Measurements from ENCODE around the gene RSPO4.
"Not testable (repeated sequence)": the region's sequence is repeated elsewhere in the genome, so short reads cannot be mapped to it uniquely, and the experiment has no call there.

The RSPO4 gene

DNA sequence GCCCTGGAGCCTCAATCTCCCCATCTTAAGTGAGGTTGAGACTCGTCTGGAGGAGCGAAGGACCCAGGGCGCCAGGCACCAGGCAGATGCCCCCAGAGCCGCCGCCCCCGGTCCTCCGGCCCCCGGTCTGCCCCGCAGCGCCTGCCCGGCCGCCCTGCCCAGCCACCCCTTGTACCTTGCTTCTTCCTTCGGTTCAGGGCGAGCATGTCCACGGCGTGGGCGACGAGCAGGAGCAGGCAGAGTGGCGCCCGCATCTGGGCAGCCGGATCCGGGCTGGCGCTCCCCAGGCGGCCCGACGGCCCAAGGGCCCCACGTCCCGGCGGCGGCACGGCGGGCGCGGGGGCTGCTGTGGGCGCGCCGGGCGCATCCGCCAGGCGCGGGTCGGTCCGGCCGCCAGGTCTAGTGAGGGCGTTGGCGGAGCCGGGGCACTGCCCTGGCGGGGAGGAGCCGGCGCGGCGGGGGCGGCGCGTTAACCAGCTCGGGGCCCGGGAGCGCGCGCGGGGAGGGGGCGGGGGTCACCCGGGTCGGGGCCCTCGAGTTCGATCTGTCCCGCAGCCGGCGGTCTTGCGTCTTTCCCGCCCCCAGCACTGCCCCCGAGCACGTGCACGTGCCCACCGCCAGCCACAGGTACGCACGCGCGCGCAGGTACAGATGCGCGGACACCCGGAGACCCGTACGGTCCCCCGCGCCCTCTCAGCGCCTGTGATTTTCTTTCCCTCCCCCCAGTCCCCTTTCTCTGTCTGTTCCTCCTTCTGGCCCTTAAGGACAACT is at the start of gene RSPO4:
TSS of gene RSPO4 (minus strand) at position 401 of the 771 bp plus-strand sequence. CDS start at position 254, 147 bp downstream.
- Mint-ChIP-seq H3K9me3 (no peaks in the 10 kb centered on the region), H3K4me3 (peak within 1 kb of the TSS; percentile 42), H3K36me3 (ENCODE audit: low read depth) (no peaks in the 10 kb centered on the region), H3K27me3 (ENCODE audit: low read depth) (peaks cover 44% of the 10 kb centered on the region), H3K4me1 (ENCODE audit: low read depth) (peaks cover 5% of the 10 kb centered on the region), H3K27ac (peak within 1 kb of the TSS; percentile 27)
- DNase-seq (ENCODE audit: low spot score), result no peak

DNA sequence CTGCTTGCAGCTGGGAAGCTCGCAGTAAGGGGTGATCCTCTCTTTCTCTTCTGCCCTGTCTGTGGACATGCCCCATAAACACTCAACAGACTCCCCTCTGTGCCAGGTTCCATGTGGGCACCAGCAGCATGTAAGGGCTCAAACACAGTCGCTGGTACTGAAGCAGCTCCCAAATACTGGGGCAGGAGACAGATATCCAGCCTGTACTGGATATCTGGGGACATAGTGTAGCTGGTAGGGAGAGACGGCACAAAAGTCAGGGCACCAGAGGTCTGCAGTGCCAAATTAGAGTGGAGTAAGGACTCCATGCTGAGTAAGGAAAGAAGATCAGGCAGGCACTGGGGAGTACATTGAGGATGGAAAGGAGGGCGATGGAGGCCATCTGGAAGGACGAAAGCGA is 48.3 kb upstream of the RSPO4 start:
- Mint-ChIP-seq H3K27ac (no peak overlapping the region), H3K9me3 (no peaks in the 10 kb centered on the region), H3K4me1 (ENCODE audit: low read depth) (no peaks in the 10 kb centered on the region), H3K36me3 (ENCODE audit: low read depth) (no peaks in the 10 kb centered on the region), H3K27me3 (ENCODE audit: low read depth) (no peaks in the 10 kb centered on the region), H3K4me3 (no peak overlapping the region)
- no peak for DNase-seq (ENCODE audit: low spot score)

DNA sequence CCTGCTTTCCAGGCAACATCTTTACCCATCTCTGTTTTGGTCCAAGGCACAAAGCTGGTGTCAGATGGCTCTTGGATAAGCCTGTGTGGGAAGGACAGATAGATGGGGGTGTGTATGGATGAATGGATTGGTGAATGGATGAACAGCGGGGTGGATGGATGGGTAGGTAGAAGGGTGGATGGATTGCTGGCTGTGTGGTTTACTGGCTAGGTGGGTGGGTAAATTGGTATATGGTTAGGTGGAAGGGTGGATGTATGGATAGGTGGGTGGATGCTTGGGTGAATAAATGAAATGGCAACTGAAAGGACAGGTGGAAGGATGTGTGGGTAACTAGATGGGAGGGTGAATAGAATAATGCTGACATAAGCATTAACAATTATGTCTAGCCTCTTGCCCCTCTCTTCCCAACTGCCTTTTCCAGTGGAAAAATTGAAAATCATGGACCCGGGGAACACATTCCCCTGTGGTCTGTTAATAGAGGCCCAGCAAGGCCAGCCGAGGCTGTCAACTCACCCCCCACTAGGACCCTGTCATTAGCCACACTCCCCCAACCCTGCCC is 43.8 kb upstream of the RSPO4 start:
- Mint-ChIP-seq H3K27ac (no peak overlapping the region), H3K27me3 (ENCODE audit: low read depth) (no peaks in the 10 kb centered on the region), H3K4me1 (ENCODE audit: low read depth) (no peaks in the 10 kb centered on the region), H3K9me3 (no peaks in the 10 kb centered on the region), H3K4me3 (no peak overlapping the region), H3K36me3 (ENCODE audit: low read depth) (no peaks in the 10 kb centered on the region)
- no peak for DNase-seq (ENCODE audit: low spot score)

DNA sequence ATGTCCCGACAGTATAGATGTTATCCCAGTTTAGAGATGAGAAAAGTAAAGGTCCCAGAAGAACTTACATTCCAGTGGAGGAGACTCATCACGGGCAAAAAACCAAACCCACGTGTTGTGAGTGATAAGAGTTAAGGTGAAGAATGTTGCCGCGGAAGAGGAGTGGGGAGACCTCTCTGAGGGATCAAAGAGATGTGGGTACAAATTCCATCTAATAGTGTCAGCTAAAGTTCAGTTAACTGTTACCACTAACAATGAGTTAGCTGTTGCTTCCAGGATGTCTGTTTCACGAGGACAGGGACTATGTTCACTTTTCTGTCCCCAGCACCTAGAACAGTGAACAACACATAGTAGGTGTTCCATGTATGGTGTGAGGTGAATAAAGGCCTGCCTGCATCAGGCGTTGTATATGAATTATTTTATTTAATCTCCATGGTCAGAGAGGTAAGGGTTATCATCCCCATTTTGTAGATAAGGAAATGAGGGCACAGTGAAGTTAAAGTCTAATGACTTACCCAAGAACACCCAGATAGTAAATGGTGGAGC is 39.8 kb upstream of the RSPO4 start:
- no peak for DNase-seq (ENCODE audit: low spot score)
- H3K4me1 Mint-ChIP-seq (ENCODE audit: low read depth), result no peaks in the 10 kb centered on the region
- no peaks in the 10 kb centered on the region for H3K9me3 Mint-ChIP-seq
- H3K27ac Mint-ChIP-seq, result no peak overlapping the region
- H3K27me3 Mint-ChIP-seq (ENCODE audit: low read depth), result no peaks in the 10 kb centered on the region
- H3K36me3 Mint-ChIP-seq (ENCODE audit: low read depth), result no peaks in the 10 kb centered on the region
- H3K4me3 Mint-ChIP-seq, result no peak overlapping the region

DNA sequence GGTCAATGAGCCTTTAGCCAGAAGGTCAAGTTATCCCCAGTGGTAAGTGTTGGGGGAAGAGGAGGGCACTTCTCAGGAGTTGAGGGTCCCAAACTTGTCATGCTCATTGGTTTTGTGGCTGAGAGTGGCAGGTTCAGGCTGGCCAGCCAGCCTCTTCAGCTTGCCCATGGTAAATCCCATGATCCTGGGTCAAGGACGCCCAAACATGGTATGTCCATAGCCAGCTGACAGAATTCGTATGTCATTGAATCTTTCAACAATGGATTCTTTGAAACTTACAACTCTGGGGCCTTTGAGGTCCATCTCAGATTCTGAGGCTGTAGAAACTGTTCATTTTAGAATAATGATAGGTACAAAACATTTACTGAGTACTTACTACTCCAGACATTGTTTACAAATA is 36.1 kb upstream of the RSPO4 start:
- no peak overlapping the region for H3K27ac Mint-ChIP-seq
- no peaks in the 10 kb centered on the region for H3K9me3 Mint-ChIP-seq
- H3K27me3 Mint-ChIP-seq (ENCODE audit: low read depth), result no peaks in the 10 kb centered on the region
- H3K4me1 Mint-ChIP-seq (ENCODE audit: low read depth), result no peaks in the 10 kb centered on the region
- H3K36me3 Mint-ChIP-seq (ENCODE audit: low read depth), result no peaks in the 10 kb centered on the region
- no peak overlapping the region for H3K4me3 Mint-ChIP-seq
- no peak for DNase-seq (ENCODE audit: low spot score)

DNA sequence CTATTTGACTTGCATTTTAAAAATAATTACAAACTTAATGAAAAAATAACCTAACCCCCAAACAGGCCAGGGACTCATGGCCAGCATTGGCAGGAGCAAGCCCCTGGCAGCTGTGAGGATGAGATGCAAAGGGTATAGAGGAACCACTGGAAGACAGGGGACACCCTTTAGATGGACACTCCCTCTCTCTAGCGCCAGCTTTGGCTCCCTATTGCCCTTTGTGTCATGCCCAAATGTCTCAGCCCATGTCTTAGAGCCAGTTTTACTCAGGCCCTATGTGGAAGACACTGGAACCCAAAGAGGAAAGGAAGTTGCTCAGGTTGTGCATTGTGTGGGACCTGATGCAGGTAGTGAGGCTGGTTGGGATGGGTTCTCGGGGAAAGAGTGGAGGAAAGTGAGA is 34.9 kb upstream of the RSPO4 start:
- DNase-seq (ENCODE audit: low spot score), result no peak
- Mint-ChIP-seq H3K4me1 (ENCODE audit: low read depth) (no peaks in the 10 kb centered on the region), H3K9me3 (no peaks in the 10 kb centered on the region), H3K36me3 (ENCODE audit: low read depth) (no peaks in the 10 kb centered on the region), H3K4me3 (no peak overlapping the region), H3K27ac (no peak overlapping the region), H3K27me3 (ENCODE audit: low read depth) (no peaks in the 10 kb centered on the region)

DNA sequence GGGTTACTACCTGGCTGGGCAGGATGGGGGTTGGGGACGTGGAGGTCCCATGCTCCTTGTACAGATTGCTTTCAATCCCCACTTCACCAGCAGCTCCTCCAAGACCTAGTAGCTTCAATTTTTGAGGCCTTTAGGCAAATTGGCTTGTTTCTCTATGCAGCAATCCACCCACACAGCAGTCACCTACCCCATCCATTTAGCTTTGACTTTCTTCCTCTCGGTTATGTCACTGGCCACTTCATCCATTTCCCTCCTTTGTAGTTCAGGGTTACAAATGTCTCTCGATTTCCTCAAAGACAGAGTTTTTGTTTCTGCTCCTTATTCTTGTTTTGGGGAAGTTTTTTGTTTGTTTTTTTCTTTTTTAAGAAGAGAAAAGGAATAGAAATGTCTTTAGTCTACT is 33.4 kb upstream of the RSPO4 start:
- no peak overlapping the region for H3K4me3 Mint-ChIP-seq
- H3K4me1 Mint-ChIP-seq (ENCODE audit: low read depth), result no peaks in the 10 kb centered on the region
- no peak for DNase-seq (ENCODE audit: low spot score)
- H3K27me3 Mint-ChIP-seq (ENCODE audit: low read depth), result no peaks in the 10 kb centered on the region
- no peak overlapping the region for H3K27ac Mint-ChIP-seq
- no peaks in the 10 kb centered on the region for H3K9me3 Mint-ChIP-seq
- H3K36me3 Mint-ChIP-seq (ENCODE audit: low read depth), result no peaks in the 10 kb centered on the region

DNA sequence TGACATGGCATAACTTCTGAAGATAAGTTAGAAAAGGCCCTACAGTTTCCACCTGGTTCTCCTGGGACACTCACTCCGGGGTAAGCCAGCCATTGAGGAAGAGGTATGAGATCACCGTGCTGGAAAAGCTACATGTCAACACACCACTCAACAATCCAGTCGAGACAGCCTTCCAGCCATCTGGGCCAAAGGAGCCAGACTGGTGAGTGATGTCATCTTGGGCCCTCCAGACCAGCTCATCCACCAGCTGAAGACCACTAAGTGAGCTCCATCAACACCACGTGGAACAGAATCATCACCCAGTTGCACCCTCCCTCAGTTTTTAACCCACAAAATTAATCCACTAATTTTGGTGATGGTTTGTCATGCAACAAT is 32.3 kb upstream of the RSPO4 start:
- Mint-ChIP-seq H3K27me3 (ENCODE audit: low read depth) (no peaks in the 10 kb centered on the region), H3K4me1 (ENCODE audit: low read depth) (no peaks in the 10 kb centered on the region), H3K9me3 (no peaks in the 10 kb centered on the region), H3K27ac (no peak overlapping the region), H3K36me3 (ENCODE audit: low read depth) (no peaks in the 10 kb centered on the region), H3K4me3 (no peak overlapping the region)
- DNase-seq (ENCODE audit: low spot score), result no peak

DNA sequence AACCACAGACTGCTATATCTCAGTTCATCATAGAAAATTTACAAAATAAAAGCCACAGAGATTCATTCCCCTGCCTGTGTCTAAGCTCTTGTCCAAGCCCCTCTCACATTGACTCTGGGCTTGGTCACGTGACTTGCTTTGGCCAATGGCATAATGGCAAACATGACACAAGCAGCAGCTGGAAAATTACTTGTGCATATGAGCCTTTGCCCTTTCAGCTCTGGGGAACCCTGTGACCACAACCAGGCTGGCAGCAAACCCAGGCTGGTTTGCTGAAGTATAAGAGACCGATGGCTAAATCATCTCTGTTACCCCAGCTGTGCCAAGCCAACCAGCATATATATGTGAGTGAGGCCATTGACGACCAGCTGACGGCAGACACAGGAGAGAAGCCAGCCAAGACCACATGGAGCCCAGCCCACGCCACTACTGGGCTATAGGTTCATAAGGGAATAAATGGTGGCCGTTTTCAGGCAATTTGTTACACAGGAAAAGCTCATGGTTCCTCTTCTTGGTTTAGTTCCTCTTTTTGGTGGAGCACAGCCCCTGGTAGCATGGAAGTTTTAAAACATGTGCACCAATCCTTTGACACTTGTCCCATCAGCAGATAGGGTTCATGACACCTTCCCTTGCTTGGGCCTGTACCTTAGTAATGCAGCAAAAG is 31.8 kb upstream of the RSPO4 start:
- no peak overlapping the region for H3K27ac Mint-ChIP-seq
- H3K4me3 Mint-ChIP-seq, result no peak overlapping the region
- H3K4me1 Mint-ChIP-seq (ENCODE audit: low read depth), result no peaks in the 10 kb centered on the region
- H3K36me3 Mint-ChIP-seq (ENCODE audit: low read depth), result no peaks in the 10 kb centered on the region
- H3K27me3 Mint-ChIP-seq (ENCODE audit: low read depth), result no peaks in the 10 kb centered on the region
- no peaks in the 10 kb centered on the region for H3K9me3 Mint-ChIP-seq
- no peak for DNase-seq (ENCODE audit: low spot score)

DNA sequence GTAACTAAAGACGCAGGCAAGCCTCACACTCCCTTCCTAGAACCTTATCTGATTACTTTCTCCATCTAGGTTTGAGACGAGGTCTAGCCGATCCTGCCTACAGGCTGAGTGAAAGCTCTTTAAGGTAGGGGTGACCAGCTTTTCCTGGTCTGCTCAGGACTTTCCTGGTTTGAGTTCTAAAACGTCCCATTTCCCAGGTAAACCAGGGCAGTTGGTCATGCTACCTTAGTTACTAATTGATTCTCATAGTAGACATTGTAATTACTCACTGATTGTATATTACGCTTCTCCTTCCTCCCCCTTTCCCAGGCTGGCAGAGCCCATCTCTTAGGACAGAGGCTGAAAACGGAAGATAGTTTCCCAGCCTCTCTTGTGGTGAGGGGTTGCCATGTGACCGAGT is 27.9 kb upstream of the RSPO4 start:
- DNase-seq (ENCODE audit: low spot score), result no peak

DNA sequence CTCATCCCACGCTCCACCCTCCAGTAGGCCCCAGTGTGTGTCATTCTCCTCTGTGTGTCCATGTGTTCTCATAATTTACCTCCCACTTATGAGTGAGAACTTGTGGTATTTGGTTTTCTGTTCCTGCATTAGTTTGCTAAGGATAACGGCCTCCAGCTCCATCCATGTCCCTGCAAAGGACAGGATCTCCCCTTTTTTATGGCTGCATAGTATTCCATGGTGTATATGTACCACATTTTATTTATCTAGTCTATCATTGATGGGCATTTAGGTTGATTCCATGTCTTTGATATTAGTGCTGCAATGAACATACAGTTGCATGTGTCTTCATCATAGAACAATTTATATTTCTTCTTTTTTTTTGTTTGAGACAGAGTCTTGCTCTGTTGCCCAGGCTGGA is 24.1 kb upstream of the RSPO4 start:
- H3K36me3 Mint-ChIP-seq (ENCODE audit: low read depth); H3K27me3 Mint-ChIP-seq (ENCODE audit: low read depth); H3K9me3 Mint-ChIP-seq; H3K4me1 Mint-ChIP-seq (ENCODE audit: low read depth); H3K27ac Mint-ChIP-seq; DNase-seq (ENCODE audit: low spot score); H3K4me3 Mint-ChIP-seq: not testable (repeated sequence)

More for the DNA sequence above, 27.9 kb upstream of the RSPO4 start:
- Mint-ChIP-seq H3K9me3 (no peaks in the 10 kb centered on the region), H3K36me3 (ENCODE audit: low read depth) (no peaks in the 10 kb centered on the region), H3K27me3 (ENCODE audit: low read depth) (peaks cover 4% of the 10 kb centered on the region), H3K4me1 (ENCODE audit: low read depth) (no peaks in the 10 kb centered on the region), H3K27ac (no peak overlapping the region), H3K4me3 (no peak overlapping the region)

DNA sequence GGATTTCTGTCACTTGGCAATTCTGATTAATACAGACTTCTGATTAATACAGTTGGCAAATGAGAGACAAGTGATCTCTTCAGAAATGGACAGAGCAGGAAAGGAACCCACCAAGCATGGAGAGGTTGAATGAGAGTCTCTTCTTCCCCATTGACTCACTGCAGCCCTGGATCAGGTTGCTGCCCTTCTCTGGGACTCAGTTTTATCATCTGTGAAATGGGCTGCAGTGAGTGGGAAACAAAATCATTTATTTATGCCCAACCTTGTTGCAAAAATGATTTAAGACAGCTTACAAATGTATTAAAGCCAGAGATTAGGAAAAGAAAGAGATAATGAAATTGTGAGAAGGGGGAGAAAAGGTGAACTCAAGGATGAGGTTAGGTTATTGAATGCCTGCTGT is 20.8 kb upstream of the RSPO4 start:
- no peaks in the 10 kb centered on the region for H3K9me3 Mint-ChIP-seq
- no peak for DNase-seq (ENCODE audit: low spot score)
- H3K36me3 Mint-ChIP-seq (ENCODE audit: low read depth), result no peaks in the 10 kb centered on the region
- no peak overlapping the region for H3K27ac Mint-ChIP-seq
- no peak overlapping the region for H3K4me3 Mint-ChIP-seq
- H3K4me1 Mint-ChIP-seq (ENCODE audit: low read depth), result no peaks in the 10 kb centered on the region
- peaks cover 7% of the 10 kb centered on the region for H3K27me3 Mint-ChIP-seq (ENCODE audit: low read depth)

DNA sequence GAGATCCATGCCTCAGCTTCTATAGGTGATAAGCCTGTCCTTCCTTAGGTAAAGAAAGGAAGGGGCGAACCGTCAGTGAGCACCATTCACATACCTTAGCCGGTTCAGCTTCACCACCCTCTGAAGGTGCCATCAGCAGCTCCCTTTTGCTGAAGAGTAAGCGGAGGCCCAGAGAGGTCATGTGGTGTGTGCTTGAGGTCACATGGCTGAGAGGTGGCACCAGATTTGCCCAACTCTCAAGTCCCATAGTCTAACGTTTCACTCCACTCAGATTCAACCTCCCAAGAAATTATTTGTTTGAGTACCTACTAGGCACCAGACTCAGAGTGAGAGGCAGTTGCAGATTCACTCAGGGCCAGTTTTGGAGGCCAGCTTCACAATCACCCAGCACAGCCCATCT is 18.5 kb upstream of the RSPO4 start:
- Mint-ChIP-seq H3K4me3 (no peak overlapping the region), H3K36me3 (ENCODE audit: low read depth) (no peaks in the 10 kb centered on the region), H3K9me3 (no peaks in the 10 kb centered on the region), H3K4me1 (ENCODE audit: low read depth) (no peaks in the 10 kb centered on the region), H3K27ac (no peak overlapping the region), H3K27me3 (ENCODE audit: low read depth) (peaks cover 4% of the 10 kb centered on the region)
- DNase-seq (ENCODE audit: low spot score), result no peak

DNA sequence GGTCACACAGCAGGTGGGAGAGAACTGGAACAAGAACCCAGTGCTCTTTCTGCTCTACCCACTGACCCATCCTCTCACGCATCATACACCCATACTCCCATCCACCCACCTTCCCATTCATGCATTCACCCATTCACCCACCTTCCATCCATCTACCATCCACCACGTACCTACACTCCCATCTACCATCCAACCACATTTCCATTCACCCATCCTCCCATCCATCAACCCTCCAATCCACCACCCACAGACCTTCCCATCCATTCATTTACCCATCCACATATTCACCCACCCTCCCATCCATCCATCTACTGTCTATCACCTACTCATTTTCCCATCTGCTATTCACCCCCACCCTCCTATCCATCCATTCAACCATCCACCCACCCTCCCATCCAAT is 17.2 kb upstream of the RSPO4 start:
- Mint-ChIP-seq H3K36me3 (ENCODE audit: low read depth) (no peaks in the 10 kb centered on the region), H3K4me1 (ENCODE audit: low read depth) (no peaks in the 10 kb centered on the region), H3K27me3 (ENCODE audit: low read depth) (peaks cover 4% of the 10 kb centered on the region), H3K9me3 (no peaks in the 10 kb centered on the region), H3K27ac (no peak overlapping the region), H3K4me3 (no peak overlapping the region)
- DNase-seq (ENCODE audit: low spot score), result no peak

Measured in T-helper 2 cell treated with Interferon-gamma antibody and Interleukin-4, amounts not matched to agents 5 μg/mL and 100 μg/mL, for 36 hours (primary cell).